SK-N-MC (cell line): ENCODE data around the gene DFFB.

Experiments
- DNase-seq: peaks from one replicate; pipeline ENCODE4 v3.0.0-alpha.2; 2011; ENCODE audit warnings: low read depth, low spot score
- H3K27ac ChIP-seq: fragments of 200-600 bp; sonication (generic); 2 replicates; pipeline ENCODE4 v1.5.1; 2016; ENCODE audit warnings: mixed run types
- H3K36me3 ChIP-seq: fragments of 200-600 bp; sonication (generic); 2 replicates; pipeline ENCODE4 v1.6.1; 2017; ENCODE audit warnings: antibody characterized with exemption, low read length, mixed read lengths; ENCODE audit not compliant: insufficient read depth
- H3K4me3 ChIP-seq: fragments of 200-600 bp; sonication (generic); 2 replicates; pipeline ENCODE4 v1.5.1; 2016
- H3K9ac ChIP-seq: fragments of 200-600 bp; sonication (generic); 2 replicates; pipeline ENCODE4 v1.8.0; 2017; ENCODE audit warnings: mixed run types, mixed read lengths; ENCODE audit not compliant: insufficient read length
- H3K9me3 ChIP-seq: fragments of 200-600 bp; sonication (generic); 2 replicates; pipeline ENCODE4 v1.6.1; 2017; ENCODE audit warnings: low read depth, mild to moderate bottlenecking, antibody characterized with exemption, low read length, moderate library complexity, mixed read lengths
- EZH2 ChIP-seq: fragments of 200-600 bp; sonication (generic); IDR thresholded peaks from one replicate; pipeline ENCODE4 v1.6.1; 2017; ENCODE audit warnings: antibody characterized with exemption
- FOXP2 ChIP-seq: optimal IDR thresholded peaks from 2 replicates; pipeline ENCODE3; 2011; ENCODE audit warnings: mild to moderate bottlenecking, moderate library complexity; ENCODE audit not compliant: insufficient read depth; ENCODE audit errors: extremely low read length, control extremely low read depth
- POLR2AphosphoS5 ChIP-seq: IDR thresholded peaks from 2 replicates; pipeline ENCODE4 v1.6.1; 2012; ENCODE audit warnings: mild to moderate bottlenecking, low read depth, low read length, borderline replicate concordance

Gene DFFB

GRCh38 chr1:3893190-3893589 is 35.9 kb downstream of the DFFB start:
- H3K4me3 ChIP-seq = no peak overlapping the region
- no peak overlapping the region for H3K9ac ChIP-seq
- H3K27ac ChIP-seq = no peak overlapping the region
- DNase-seq = no peak
- H3K36me3 ChIP-seq = peaks cover 42% of the 10 kb centered on the region
- TF ChIP-seq EZH2 (no peak), POLR2AphosphoS5 (no peak), FOXP2 (no peak)
- no peaks in the 10 kb centered on the region for H3K9me3 ChIP-seq

DNA sequence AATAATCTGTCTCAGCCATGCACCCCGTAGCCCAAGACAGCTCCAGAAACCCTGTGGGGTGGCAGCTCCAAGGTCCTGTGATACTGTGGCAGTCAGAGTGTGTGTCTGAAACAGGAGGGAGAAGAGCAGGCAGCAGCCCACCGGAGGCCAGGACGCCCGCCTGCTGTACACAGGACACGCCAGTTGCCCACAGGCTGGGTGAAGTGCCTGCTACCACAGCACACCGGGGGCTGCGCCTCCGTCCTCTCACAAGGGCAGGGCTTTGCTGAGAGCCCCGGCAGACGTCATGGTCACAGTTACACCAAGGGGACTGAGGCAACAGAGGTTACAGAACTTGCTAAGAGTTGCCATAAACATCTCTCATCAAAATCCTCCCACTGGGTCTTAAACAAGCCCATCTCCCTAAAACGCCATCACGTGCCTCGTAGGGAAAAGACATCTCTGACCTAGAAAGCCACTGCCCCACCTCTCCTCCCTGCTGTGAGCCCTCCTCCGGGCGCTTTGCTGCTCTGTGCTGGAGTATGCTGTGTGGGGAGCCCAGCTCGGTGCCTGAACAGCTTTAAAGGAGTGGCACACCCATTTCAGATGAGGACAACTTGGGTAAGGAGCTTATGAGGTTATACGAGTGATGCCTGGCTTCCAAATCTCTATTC is 37.5 kb downstream of the DFFB start:
- DNase-seq = no peak
- H3K27ac ChIP-seq = no peak overlapping the region
- no peak overlapping the region for H3K9ac ChIP-seq
- no peak overlapping the region for H3K4me3 ChIP-seq
- peaks cover 38% of the 10 kb centered on the region for H3K36me3 ChIP-seq
- no peak for TF ChIP-seq EZH2
- no peak for TF ChIP-seq FOXP2
- no peak for TF ChIP-seq POLR2AphosphoS5
- no peaks in the 10 kb centered on the region for H3K9me3 ChIP-seq

- no peak for DNase-seq
- H3K36me3 ChIP-seq = peaks cover 31% of the 10 kb centered on the region
- H3K9me3 ChIP-seq = no peaks in the 10 kb centered on the region
- no peak overlapping the region for H3K9ac ChIP-seq
- H3K27ac ChIP-seq = no peak overlapping the region
- TF ChIP-seq EZH2 = no peak
- TF ChIP-seq FOXP2 = no peak
- no peak for TF ChIP-seq POLR2AphosphoS5
- no peak overlapping the region for H3K4me3 ChIP-seq
Measured at GRCh38 chr1:3895279-3895950, 38.1 kb downstream of the DFFB start.

DNA sequence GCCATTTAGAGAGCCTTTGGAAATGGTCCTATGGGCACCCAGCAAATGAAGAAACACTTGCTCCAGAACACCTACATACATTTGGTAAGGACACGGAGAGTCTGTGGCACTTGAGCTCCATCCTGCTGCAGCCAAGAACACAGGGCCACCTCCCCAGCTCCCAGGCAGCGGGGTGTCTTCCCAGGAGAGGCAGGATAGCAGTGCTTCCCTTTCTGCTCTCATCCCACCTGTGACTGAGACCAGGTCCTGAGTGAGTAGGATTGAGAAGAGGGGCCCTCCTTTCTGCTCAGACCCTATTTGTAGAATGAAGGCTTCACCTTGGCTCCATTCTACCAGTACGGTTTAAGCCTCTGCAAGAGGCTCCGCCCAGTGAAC is 38.7 kb downstream of the DFFB start:
- Histone ChIP-seq H3K9ac (no peak overlapping the region), H3K27ac (no peak overlapping the region), H3K9me3 (no peaks in the 10 kb centered on the region), H3K36me3 (peaks cover 26% of the 10 kb centered on the region), H3K4me3 (no peak overlapping the region)
- no peak for TF ChIP-seq POLR2AphosphoS5
- no peak for TF ChIP-seq FOXP2
- TF ChIP-seq EZH2 = no peak
- DNase-seq = no peak

- DNase-seq = no peak
- Histone ChIP-seq H3K36me3 (peaks cover 21% of the 10 kb centered on the region), H3K9me3 (no peaks in the 10 kb centered on the region), H3K27ac (no peak overlapping the region), H3K4me3 (no peak overlapping the region), H3K9ac (no peak overlapping the region)
- TF ChIP-seq FOXP2 (no peak), POLR2AphosphoS5 (no peak), EZH2 (no peak)
Measured at GRCh38 chr1:3896396-3897000, 39.2 kb downstream of the DFFB start.

DNA sequence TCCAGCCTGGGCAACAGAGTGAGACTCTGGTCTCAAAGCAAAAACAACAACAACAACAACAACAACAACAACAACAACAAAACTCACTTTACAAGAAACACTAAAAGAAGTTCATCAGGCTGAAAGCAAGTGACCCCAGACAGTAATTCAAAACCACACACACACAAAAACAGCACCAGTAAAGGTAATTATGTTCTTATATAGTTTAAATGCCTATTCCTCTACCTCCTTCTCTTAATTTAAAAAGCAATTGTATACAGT is 41.1 kb downstream of the DFFB start:
- H3K27ac ChIP-seq = no peak overlapping the region
- TF ChIP-seq FOXP2 (no peak), EZH2 (no peak), POLR2AphosphoS5 (no peak)
- no peaks in the 10 kb centered on the region for H3K9me3 ChIP-seq
- peaks cover 12% of the 10 kb centered on the region; the same call in 1 of the 2 replicates for H3K36me3 ChIP-seq
- H3K9ac ChIP-seq = no peak overlapping the region
- no peak overlapping the region for H3K4me3 ChIP-seq
- DNase-seq = no peak

DNA sequence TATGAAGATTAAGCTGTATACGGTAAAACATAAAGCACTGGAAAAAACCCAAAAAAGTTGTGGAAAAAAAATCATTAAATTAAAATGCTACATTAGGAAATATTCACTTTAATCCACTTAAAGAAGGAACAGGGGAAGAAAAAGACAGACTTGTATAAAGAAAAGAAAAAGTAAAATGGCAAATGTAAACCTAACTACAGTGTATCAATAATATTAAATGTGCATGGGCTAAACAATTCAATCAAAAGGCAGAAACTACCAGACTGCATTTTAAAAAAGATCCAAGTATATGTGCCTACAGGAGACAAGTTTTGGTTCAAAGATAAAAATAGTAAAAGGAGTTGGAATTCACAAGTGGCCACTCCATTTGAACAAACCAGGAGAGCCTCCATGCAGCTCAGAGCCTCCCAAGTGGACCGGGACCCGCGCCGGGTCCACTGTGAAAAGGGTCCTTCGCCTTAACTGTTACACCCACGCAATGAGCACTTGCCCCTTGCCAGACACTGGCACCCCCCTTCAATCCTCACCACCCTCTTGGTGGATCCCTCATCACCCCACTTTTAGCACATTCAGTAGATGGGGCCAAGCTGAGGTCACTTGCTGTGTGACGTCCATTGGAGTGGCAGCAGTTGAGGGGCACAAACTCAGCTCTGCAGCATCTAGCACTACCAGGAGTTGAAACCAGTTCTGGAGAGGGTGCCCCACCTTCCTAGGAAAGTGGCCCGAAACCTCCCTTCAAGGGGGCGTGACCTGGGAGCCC is 41.9 kb downstream of the DFFB start:
- Histone ChIP-seq H3K9ac (peak overlapping the region; percentile 81), H3K36me3 (peaks cover 12% of the 10 kb centered on the region; the same call in 1 of the 2 replicates), H3K4me3 (peak overlapping the region; percentile 83), H3K27ac (peak overlapping the region; percentile 98; the same call in 1 of the 2 replicates), H3K9me3 (no peaks in the 10 kb centered on the region)
- TF ChIP-seq EZH2 (no peak), POLR2AphosphoS5 (no peak), FOXP2 (no peak)
- no peak for DNase-seq

DNA sequence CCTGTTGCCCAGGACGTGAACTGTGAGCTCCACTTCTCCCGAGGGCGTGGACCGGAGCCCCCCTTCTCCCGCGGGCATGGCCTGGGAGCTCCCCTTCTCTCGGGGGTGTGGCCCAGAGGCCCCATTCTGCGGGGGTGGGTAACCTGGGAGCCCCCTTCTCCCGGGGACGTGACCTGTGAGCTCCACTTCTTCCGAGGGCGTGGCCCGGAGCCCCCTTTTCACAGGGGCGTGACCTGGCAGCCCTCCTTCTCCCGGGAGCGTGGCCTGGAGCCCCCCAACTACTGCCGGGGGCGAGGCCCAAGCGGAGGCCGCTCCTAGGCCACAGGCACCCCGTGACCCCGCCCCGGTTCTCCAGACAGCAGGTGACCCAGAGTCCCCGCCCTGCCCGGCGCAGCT is 42.5 kb downstream of the DFFB start:
- H3K27ac ChIP-seq = peak overlapping the region; percentile 98
- TF ChIP-seq FOXP2 = no peak
- no peak for TF ChIP-seq EZH2
- no peak for TF ChIP-seq POLR2AphosphoS5
- DNase-seq = no peak

More for the DNA sequence above, 42.5 kb downstream of the DFFB start:
- peak overlapping the region; percentile 81 for H3K9ac ChIP-seq
- H3K4me3 ChIP-seq = peak overlapping the region; percentile 83
- no peaks in the 10 kb centered on the region for H3K9me3 ChIP-seq
- peaks cover 12% of the 10 kb centered on the region; the same call in 1 of the 2 replicates for H3K36me3 ChIP-seq
